SW480 (cell line): ENCODE results near the gene ZNF582.
"Not testable (repeated sequence)": the region's sequence is repeated elsewhere in the genome, so short reads cannot be mapped to it uniquely, and the experiment has no call there.

ENCODE experiments used
- DNase-seq: peaks from one replicate; pipeline ENCODE4 v3.0.0-alpha.2; 2016; ENCODE audit warnings: low spot score

The ZNF582 gene

DNA sequence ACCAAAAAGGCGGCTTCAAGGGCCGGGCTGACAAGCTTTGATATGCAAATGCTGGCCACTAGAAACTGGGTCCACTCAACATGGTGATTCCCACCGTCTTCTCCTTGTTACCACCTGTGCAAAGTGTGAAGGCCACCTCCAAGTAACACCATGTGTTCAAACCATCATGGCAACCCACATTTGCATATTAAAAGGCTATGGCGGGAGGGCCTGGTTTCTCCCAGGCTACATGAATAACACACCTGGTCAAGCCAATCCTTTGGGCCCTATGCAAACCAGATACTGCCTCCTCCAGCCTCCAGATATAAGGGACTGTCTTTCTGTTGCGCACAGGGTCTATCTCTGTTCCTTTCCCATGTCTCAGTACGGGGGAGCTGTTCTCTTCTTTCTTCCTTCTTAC, 42.1 kb downstream of the ZNF582 start:
- DNase-seq = no peak

DNA sequence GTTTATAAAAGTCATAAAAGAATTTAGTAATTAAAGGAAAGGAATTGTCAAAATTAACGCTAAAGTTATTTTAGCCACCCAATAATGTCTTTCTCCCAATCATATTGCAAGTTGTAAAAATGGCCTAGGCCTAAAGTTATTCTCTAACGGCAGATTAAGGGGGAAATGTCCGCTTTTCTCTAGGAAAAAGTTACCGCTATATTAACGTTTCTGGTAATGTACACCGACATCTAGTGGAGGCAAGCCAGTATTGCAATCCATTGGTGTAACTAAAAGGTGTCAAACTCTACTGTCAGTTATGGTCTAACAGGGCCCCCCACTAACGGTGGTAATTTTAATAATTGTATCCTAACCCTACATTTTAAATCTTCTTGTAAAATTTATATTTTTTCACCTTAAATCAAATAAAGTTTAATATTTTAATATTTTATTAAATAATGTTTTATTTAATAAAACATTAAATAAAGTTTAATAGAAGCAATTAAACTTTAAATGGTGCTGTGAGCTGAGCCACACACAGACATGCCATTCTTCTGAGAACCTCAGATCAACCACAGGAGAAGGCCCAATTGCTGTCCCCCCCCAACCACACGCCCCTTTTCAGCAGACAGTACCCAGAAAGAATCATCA, 42.8 kb downstream of the ZNF582 start:
- peak; percentile 50 for DNase-seq

DNA sequence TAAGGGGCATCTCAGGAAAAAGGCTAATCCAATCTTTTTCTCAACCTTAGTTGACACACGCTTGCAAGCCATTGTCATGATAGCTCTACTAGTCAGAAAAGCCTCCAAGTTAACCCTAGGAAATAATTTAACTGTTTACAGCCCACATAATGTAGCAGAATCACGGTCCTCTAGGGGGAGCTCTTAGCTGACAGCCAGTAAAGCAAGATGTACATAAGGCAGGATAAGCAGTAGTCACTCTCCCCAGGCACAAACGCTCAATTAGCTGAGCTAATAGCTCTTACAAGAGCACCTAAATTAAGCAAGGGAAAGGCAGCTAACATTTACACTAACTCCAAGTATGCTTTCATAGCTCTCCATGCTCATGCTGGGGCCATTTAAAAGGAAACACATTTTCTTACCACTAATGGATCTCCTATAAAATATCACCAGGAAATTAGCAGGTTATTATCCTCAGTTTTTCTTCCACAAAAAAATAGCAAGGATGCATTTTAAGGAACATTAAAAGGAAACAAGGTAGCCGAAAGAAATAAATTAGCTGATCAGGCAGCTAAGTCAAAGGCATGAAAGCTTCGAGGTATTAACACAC, 45.0 kb downstream of the ZNF582 start:
- DNase-seq = peak; percentile 39

DNA sequence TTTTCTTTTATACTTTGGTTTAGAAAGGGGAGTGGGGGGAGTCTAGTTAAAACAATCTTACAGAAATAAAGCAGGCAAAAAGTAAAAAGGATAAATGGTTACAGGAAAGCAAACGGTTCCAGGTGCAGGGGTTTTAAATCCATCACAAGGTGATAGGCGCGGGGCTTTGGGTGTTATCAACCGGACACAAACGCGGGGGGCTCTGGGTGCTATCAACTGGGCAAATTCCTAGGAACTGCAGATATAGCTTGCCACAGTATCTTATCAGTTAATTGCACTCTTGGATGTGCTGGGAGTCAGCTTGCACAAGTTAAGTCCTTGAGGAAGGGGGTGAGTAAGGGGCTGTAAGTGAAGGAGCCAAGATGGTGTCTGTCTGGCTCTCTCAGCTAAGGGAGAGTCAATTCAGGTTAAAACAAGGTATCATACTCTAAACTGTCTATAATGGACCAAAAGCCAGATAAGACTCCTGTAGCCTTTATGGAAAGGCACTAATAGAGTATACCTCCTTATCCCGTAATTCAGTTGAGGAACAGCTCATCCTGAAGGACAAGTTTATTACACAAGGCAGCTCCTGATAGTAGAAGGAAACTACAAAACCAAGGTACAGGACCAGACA, 46.1 kb downstream of the ZNF582 start:
- DNase-seq = no peak

DNA sequence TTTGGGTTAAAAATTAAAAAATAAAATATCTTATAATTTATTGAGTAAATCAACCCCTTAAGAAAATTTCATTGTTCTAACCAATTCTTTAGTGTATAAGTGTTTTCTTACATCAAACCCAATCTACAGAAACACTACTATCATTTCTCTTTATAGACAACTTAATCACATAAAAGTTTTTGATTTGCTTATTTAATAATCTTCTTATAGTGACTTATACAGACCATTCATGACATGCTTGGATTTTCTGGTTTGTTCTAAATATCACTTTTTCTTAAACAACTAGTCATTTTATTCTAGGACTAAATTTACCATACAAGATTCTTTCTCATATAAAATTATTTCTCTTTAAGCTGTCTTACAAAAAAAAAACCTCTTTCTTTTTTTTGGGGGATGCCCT, 51.4 kb downstream of the ZNF582 start:
- DNase-seq = no peak

DNA sequence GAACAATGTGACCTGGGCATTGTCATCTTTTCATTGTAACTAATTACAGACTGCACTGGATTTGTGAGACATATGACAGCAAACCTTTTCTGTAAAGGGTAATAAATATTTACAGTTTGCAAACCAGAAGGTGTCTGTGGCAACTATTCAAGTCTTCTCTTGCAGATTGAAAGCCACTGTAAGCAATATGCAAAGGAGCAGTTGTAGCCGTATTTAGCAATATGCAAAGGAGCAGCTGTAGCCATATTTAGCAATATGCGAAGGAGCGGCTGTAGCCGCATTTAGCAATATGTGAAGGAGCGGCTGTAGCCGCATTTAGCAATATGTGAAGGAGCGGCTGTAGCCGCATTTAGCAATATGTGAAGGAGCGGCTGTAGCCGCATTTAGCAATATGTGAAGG, 54.3 kb downstream of the ZNF582 start:
- not testable (repeated sequence) for DNase-seq

DNA sequence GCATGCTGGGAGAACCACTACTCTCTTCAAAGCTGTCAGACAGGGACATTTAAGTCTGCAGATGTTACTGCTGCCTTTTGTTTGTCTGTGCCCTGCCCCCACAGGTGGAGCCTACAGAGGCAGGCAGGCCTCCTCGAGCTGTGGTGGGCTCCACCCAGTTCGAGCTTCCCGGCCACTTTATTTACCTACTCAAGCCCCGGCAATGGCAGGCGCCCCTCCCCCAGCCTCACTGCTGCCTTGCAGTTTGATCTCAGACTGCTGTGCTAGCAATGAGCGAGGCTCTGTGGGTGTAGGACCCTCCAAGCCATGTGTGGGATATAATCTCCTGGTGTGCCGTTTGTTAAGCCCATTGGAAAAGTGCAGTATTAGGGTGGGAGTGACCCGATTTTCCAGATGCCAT, 56.3 kb downstream of the ZNF582 start:
- not testable (repeated sequence) for DNase-seq

DNA sequence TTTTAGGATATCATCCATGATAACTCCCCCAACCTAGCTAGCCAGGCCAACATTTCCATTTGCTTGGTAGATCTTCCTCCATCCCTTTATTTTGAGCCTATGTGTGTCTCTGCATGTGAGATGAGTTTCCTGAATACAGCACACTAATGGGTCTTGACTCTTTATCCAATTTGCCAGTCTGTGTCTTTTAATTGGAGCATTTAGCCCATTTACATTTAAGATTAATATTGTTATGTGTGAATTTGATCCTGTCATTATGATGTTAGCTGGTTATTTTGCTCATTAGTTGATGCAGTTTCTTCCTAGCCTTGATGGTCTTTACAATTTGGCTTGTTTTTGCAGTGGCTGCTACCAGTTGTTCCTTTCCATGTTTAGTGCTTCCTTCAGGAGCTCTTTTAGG, 58.0 kb downstream of the ZNF582 start:
- not testable (repeated sequence) for DNase-seq

DNA sequence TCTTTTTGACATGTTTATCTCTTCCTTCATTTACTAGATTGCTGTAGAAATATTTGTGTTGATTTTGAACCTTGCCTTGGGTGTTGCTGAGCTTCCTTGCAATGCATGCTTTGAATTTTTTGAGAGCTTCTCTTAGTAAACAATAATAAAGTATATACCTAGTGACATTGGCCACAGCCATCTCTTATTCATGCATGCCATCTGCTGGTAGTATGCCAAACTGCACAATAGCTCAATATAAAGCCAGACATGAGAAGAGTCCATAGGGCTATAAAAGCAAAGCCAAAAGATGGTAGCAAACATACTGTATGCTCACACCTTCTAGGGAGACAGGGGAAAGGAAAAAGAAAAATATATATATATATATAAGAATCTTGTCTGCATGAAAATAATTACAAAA, 59.8 kb downstream of the ZNF582 start:
- DNase-seq = peak; percentile 71
